22Rv1 (cell line): ENCODE results near the gene KRR1.

Experiments
- ZFX ChIP-seq: fragments of 450-650 bp; IDR thresholded peaks from 2 replicates; pipeline ENCODE4 v1.6.1; 2017; ENCODE audit warnings: antibody characterized with exemption, borderline replicate concordance
- TF ChIP-seq, protein P1 (sequence below): fragments of 450-650 bp; IDR thresholded peaks from 2 replicates; pipeline ENCODE4 v1.5.1; 2017; ENCODE audit warnings: mild to moderate bottlenecking

DNA sequence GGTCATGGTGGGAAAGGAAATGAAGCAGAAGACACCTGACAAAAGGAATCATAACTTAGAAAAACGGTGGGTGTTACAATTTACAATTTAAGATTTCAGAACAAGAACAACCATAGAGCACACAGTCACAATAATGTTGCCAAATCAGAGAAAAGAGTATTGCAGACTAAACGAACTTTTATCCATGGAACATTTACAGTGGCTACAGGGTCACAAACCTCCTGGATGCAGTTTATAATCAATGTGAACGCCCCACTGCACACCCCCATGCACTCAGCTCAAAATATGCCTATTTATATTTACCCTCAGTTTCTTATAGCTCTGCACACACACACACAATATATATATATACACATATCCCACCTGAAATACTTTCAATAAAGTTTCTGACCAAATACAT lies 8.0 kb downstream of the KRR1 start:
- TF ChIP-seq, protein P1, sequence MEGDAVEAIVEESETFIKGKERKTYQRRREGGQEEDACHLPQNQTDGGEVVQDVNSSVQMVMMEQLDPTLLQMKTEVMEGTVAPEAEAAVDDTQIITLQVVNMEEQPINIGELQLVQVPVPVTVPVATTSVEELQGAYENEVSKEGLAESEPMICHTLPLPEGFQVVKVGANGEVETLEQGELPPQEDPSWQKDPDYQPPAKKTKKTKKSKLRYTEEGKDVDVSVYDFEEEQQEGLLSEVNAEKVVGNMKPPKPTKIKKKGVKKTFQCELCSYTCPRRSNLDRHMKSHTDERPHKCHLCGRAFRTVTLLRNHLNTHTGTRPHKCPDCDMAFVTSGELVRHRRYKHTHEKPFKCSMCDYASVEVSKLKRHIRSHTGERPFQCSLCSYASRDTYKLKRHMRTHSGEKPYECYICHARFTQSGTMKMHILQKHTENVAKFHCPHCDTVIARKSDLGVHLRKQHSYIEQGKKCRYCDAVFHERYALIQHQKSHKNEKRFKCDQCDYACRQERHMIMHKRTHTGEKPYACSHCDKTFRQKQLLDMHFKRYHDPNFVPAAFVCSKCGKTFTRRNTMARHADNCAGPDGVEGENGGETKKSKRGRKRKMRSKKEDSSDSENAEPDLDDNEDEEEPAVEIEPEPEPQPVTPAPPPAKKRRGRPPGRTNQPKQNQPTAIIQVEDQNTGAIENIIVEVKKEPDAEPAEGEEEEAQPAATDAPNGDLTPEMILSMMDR = no peak
- TF ChIP-seq ZFX = no peak
